HCT116 (cell line): ENCODE data around the gene FXYD6.

Source experiments
- CTCF ChIP-seq, 3 experiments: fragments of 200-600 bp in 1 of 3; sonication (generic) in 1 of 3; IDR thresholded peaks in 2 of 3; conservative IDR thresholded peaks in 1 of 3; 2 replicates each; pipeline ENCODE4 v1.5.1; 2012 to 2017; ENCODE audit warnings: low read depth in 2 of 3, low read length in 2 of 3, antibody characterized with exemption in 1 of 3, borderline replicate concordance in 1 of 3, control low read depth in 1 of 3, mild to moderate bottlenecking in 1 of 3, mixed read lengths in 1 of 3, mixed run types in 1 of 3, moderate library complexity in 1 of 3; ENCODE audit not compliant: insufficient read depth in 1 of 3
- ELF1 ChIP-seq: IDR thresholded peaks from 2 replicates; pipeline ENCODE4 v1.6.1; 2012; ENCODE audit warnings: low read depth, borderline replicate concordance
- MAX ChIP-seq: IDR thresholded peaks from 2 replicates; pipeline ENCODE4 v1.6.1; 2012
- POLR2A ChIP-seq: IDR thresholded peaks from 2 replicates; pipeline ENCODE4 v1.7.0; 2011; ENCODE audit warnings: borderline replicate concordance; ENCODE audit not compliant: insufficient read depth, insufficient read length; ENCODE audit errors: extremely low read depth

GRCh38 chr11:117903505-117904382, 27.3 kb upstream of the FXYD6 start:
- no peak for TF ChIP-seq CTCF (IDR thresholded peaks at IDR 0.05 in 2 of 3, conservative IDR thresholded peaks at IDR 0.05 in 1 of 3; ENCODE audit: borderline replicate concordance in 1 of 3, insufficient read depth in 1 of 3, low read depth in 2 of 3, low read length in 2 of 3)
- no peak for TF ChIP-seq ELF1
- TF ChIP-seq POLR2A = no peak
- no peak for TF ChIP-seq MAX
